Pancreas (tissue), 10 donors: ENCODE measurements around the gene CHCHD5. TPM values are rescaled to one million over a fixed set of nuclear protein-coding genes. Genes with fewer than 3 reads are reported as not detected.

Experiments used
- ATAC-seq, 4 donors: fragments of 200-7000 bp; cut with Tn5 transposase; one replicate each; pipeline versions ENCODE4 v1.8.0 to v1.9.1; 2020; ENCODE audit warnings: mild to moderate bottlenecking in 4 of 4, moderate library complexity in 4 of 4
- DNase-seq, 6 donors: peaks; one replicate each; pipeline ENCODE4 v3.0.0-alpha.2; 2020
- FAIRE-seq: peaks from 2 replicates; lab custom pipeline; 2012; peaks lifted over from hg19 to GRCh38; lab: Jason Lieb, UNC
- H3K27ac ChIP-seq, 4 donors: fragments of 200-600 bp; sonication (generic); 1 replicate in 3 of 4; 2 replicates in 1 of 4; pipeline versions ENCODE4 v1.5.0 to v1.8.0; 2020
- H3K27me3 ChIP-seq, 4 donors: fragments of 200-600 bp; one replicate each; pipeline ENCODE4 v1.8.0; 2021
- H3K36me3 ChIP-seq, 3 donors: fragments of 200-600 bp; sonication (generic) in 1 of 3; one replicate each; pipeline versions ENCODE4 v1.5.0 to v1.8.0; 2020 to 2021
- H3K4me1 ChIP-seq, 3 donors: fragments of 200-600 bp; one replicate each; pipeline ENCODE4 v1.8.0; 2021
- H3K4me3 ChIP-seq, 4 donors: fragments of 200-600 bp; sonication (generic) in 2 of 4; one replicate each; pipeline versions ENCODE4 v1.5.0 to v1.8.0; 2020 to 2021
- H3K9me3 ChIP-seq, 4 donors: fragments of 200-600 bp; one replicate each; pipeline ENCODE4 v1.8.0; 2021
- CTCF ChIP-seq, 4 donors: fragments of 200-600 bp; sonication (generic) in 3 of 4; IDR thresholded peaks; one replicate each; pipeline versions ENCODE4 v1.5.0 to v1.8.0; 2021; ENCODE audit warnings: antibody characterized with exemption in 4 of 4
- WGBS, 2 donors: extraction: QIAGEN DNeasy Blood & Tissue Kit; methylation state at CpG; one replicate each; pipeline ENCODE4 v1.1.7; 2013; 5-methylcytosine and 5-hydroxymethylcytosine counted together
- intact Hi-C, 3 donors: fragments of 100-400 bp; cut with DNase I; formaldehyde crosslinking; loops; one replicate each; pipeline versions ENCODE4 v1.11.1 to v1.14.2; 2022
- polyA plus RNA-seq, 2 donors: library from polyadenylated mRNA; stranded (reverse); fragments of 200-250 nt; gene quantifications; one replicate each; pipeline ENCODE4 v1.2.3, GENCODE V29; 2013
- total RNA-seq, 6 donors: library from RNA; stranded (reverse); fragmentation: NEBNext Ultra II Directional in 4 of 6; extraction: Animal tissue kit (Norgen Biotek cat#: 25700) in 4 of 6; gene quantifications; one replicate each; pipeline versions ENCODE4 v1.2.1 to v1.2.4, GENCODE V29; 2021 to 2023
- donor health status: healthy with polysubstance abuse.
- donor health status: DM: no; HTN: no; CAD: no; lungs with moderate emphysema.
- donor health status: DM: no; HTN: no; CAD: no.
- donor health status: control.
- donor health status: control.
- donor health status: Bipolar disorder and iron deficiency.
- donor health status: DM: yes; HTN: yes; CAD: no.
- donor health status: DM: no; HTN: no; CAD: no.
- donor health status: DM: no; HTN: no; CAD: no.
- donor health status: DM: yes; HTN: yes; CAD: no.

CHCHD5 gene
- total and polyA plus RNA-seq, 8 donors = 17.2 to 36.4 (median 27.3) TPM

- peak in 2 of 4 donors; percentile 18 to 38 for ATAC-seq
- Histone ChIP-seq H3K36me3 (no peaks in the 10 kb centered on the region), H3K27ac (no peak overlapping the region), H3K4me3 (no peak overlapping the region), H3K27me3 (no peaks in the 10 kb centered on the region), H3K4me1 (no peaks in the 10 kb centered on the region), H3K9me3 (no peaks in the 10 kb centered on the region)
- FAIRE-seq = no peak
- no peak for TF ChIP-seq CTCF (IDR thresholded peaks at IDR 0.05)
- no peak for DNase-seq
- intact Hi-C loops = loop anchor here in 1 of 3 donors (5.0 to 10.0 kb wide), 2 partner anchors 72 to 105 kb away; no protein-coding TSS in a partner anchor
- WGBS, 2 donors = 34 to 35% methylated on average over 3 of the region's 3 CpGs
Measured at GRCh38 chr2:112622528-112622849, 38.1 kb downstream of the CHCHD5 start.

GRCh38 chr2:112623913-112624777 lies 39.7 kb downstream of the CHCHD5 start:
- H3K27me3 ChIP-seq = no peaks in the 10 kb centered on the region
- peak in 1 of 6 donors; percentile 44 for DNase-seq
- no peak overlapping the region for H3K27ac ChIP-seq
- H3K4me3 ChIP-seq = no peak overlapping the region
- no peak for TF ChIP-seq CTCF (IDR thresholded peaks at IDR 0.05)
- 79 to 86% methylated on average over 11 of the region's 11 CpGs for WGBS, 2 donors
- H3K4me1 ChIP-seq = no peaks in the 10 kb centered on the region
- ATAC-seq = peak in 1 of 4 donors; percentile 5
- no peaks in the 10 kb centered on the region for H3K9me3 ChIP-seq
- no peak for FAIRE-seq
- H3K36me3 ChIP-seq = no peaks in the 10 kb centered on the region
- intact Hi-C loops = loop anchor here in 1 of 3 donors (5.0 to 10.0 kb wide), 2 partner anchors 71 to 103 kb away; no protein-coding TSS in a partner anchor

GRCh38 chr2:112625474-112626114 lies 41.2 kb downstream of the CHCHD5 start:
- 52 to 56% methylated on average over 7 of the region's 7 CpGs for WGBS, 2 donors
- Histone ChIP-seq H3K4me1 (no peaks in the 10 kb centered on the region), H3K9me3 (no peaks in the 10 kb centered on the region), H3K27ac (no peak overlapping the region), H3K4me3 (no peak overlapping the region), H3K36me3 (no peaks in the 10 kb centered on the region), H3K27me3 (no peaks in the 10 kb centered on the region)
- DNase-seq (peak in 1 of 6 donors; percentile 35), ATAC-seq (no peak), FAIRE-seq (no peak)
- TF ChIP-seq CTCF (IDR thresholded peaks at IDR 0.05) = no peak
- intact Hi-C loops = loop anchor here in 2 of 3 donors (5.0 to 10.0 kb wide), 2 partner anchors 67 to 69 kb away; no protein-coding TSS in a partner anchor

GRCh38 chr2:112626604-112627059 lies 42.2 kb downstream of the CHCHD5 start:
- peak; percentile 18 to 82 (median 62) for DNase-seq
- intact Hi-C loops = loop anchor here in 2 of 3 donors (5.0 to 10.0 kb wide), 2 partner anchors 66 to 68 kb away; no protein-coding TSS in a partner anchor
- no peak overlapping the region for H3K4me3 ChIP-seq
- TF ChIP-seq CTCF (IDR thresholded peaks at IDR 0.05) = peak; percentile 21 to 77 (median 68)
- FAIRE-seq = no peak
- ATAC-seq = peak; percentile 81 to 89 (median 86)
- H3K36me3 ChIP-seq = no peaks in the 10 kb centered on the region
- H3K27ac ChIP-seq = peak overlapping the region in 2 of 4 donors; percentile 14 to 32
- no peaks in the 10 kb centered on the region for H3K9me3 ChIP-seq
- no peaks in the 10 kb centered on the region for H3K4me1 ChIP-seq
- no peaks in the 10 kb centered on the region for H3K27me3 ChIP-seq
- 8% methylated on average over 7 of the region's 7 CpGs for WGBS, 2 donors
